GM15510 (cell line): ENCODE measurements around the gene EXOSC1.

Source experiments
- POLR2A ChIP-seq: IDR thresholded peaks from 3 replicates; pipeline ENCODE4 v1.6.1; 2011; ENCODE audit warnings: borderline replicate concordance; ENCODE audit not compliant: insufficient read length; ENCODE audit errors: extremely low read depth

EXOSC1 gene, protein sequence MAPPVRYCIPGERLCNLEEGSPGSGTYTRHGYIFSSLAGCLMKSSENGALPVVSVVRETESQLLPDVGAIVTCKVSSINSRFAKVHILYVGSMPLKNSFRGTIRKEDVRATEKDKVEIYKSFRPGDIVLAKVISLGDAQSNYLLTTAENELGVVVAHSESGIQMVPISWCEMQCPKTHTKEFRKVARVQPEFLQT

DNA sequence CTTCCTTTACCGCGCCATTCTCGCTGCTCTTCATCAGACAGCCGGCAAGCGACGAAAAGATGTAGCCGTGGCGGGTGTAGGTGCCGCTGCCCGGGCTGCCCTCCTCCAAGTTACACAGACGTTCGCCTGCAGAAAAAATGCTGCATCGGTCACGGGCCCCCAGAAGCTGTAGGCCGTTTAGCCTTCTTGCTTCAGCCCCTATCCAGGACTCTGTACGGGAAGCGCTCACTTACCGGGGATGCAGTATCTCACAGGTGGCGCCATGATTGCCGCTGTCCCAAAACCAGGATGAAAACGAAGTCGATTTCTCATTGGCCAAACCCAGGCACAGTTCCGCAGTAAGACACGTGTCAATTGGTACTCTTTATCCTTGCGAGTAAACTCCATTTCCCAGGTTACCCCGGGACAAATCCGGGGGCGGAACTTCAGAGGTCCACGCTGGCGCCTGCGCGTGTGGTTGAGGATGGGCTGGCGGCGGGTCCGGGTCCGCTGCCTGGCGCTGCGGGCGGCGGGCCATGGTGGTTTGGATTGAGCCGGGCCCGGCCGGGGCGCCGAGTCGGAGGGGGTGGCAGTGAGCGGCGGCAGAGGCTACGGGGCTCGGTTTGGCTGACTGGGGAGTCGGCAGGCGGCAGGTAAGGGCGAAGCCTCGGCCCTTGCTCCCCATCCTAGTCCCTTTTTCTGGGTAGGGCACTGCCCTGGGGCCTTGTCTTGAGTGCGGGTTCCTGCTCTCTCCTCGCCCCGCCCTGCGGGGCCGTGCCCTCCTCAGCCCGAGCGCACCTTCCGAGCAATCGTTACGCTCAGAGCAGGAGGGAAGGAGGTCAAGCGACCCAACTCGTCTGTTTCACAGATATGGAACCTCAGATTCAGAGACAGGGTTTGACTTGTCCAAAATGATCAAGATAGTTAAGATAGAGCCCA is at the start of gene EXOSC1, which contains the start of gene ZDHHC16:
TSS of gene EXOSC1 (minus strand) at position 285 of the 918 bp plus-strand sequence. CDS start at position 264, 21 bp downstream.
TSS of gene ZDHHC16 (plus strand) at position 454 of the 918 bp plus-strand sequence. CDS start 5,501 bp downstream, outside the sequence.
- TF ChIP-seq POLR2A, result peak; percentile 91

DNA sequence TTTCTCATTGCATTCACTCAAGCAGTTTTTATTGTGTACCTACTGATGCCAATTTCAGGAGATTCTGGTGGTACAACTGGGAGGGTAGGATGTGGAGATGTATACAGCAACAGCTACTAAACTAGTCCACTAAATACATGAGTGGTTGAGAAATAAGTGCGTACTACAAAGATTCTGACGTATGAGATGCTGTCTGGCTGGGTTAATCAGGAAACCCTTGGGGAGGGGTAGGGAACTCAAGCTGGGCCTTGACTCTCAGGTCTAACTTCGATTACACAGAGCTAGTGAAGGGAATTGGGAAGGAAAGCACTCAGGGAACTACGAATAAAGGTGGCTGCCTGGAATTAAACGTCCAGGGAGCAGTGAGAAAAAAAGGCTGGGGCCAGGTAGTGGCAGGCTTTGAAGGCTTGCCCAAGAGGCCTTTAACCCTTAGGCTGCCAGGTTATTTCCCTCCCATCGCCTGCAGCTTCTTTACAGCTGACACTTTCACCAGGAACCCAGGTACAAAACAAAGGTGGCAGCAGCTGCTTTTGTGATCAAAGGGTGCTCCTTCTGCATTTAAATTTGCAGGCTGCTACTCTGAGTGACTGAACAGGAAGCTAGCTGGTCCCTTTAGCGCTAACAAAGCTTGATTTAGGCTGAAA is 49.2 kb upstream of the EXOSC1 start:
- no peak for TF ChIP-seq POLR2A

DNA sequence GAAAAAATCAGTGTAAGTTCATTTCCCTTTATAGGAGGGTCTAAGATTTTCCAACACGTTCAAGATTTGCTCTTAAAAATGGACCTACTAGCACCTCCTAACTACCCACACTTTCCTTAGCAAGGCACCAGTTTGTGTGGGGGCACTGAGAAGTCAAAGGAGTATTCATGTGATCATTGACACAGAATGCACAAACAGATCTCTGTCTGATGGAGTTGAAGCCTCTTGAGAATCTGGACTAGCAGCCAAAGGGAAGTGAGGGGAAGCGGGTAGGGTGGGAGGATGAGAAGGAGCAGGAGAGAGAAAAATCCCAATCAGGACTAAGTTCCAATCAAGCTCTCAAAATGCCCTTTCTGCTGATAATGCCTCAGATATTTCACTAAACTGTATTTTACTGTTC is 48.3 kb upstream of the EXOSC1 start:
- no peak for TF ChIP-seq POLR2A

DNA sequence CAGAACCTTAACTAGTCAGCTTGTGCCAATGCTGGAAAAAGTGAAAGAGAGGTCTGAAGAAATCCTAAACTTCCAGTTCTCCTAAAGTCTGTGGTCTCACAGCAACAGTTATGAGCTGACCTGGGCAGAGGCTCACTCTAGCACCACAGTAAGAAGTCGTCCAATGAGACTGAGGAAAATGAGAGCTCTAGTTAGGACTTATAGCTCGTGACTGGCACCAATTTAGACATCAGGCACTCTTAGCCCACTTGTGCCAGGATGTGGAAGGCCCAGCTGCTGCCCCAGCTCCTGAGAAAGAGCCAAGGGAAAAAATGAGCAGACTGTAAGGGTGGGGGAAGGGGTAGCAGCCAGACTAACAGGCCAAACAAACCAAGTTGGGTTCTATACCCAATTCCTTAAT is 44.8 kb upstream of the EXOSC1 start:
- no peak for TF ChIP-seq POLR2A

DNA sequence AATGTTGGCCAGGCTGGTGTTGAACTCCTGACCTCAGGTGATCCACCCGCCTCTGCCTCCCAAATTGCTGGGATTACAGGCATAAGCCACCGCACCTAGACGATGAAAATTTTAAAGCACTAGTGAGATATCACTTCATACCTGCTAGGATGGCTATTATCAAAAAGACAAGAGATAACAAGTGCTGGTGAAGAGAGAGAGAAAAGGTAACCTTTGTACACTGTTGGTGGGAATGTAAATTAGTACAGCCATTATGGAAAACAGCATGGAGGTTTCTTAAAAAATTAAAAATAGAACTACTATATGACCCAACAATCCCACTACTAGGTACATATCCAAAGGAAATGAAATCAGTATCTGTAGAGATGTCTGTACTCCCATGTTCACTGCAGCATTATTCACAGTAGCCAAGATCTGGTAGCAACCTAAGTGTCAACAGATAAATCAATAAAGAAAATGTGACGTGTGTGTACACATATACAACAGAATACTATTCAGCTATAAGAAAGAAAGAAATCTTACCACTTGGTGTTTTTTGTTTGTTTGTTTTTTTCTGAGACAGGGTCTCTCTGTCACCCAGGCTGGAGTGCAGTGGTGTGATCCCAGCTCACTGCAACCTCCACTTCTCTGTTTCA is 40.0 kb upstream of the EXOSC1 start:
- no peak for TF ChIP-seq POLR2A

DNA sequence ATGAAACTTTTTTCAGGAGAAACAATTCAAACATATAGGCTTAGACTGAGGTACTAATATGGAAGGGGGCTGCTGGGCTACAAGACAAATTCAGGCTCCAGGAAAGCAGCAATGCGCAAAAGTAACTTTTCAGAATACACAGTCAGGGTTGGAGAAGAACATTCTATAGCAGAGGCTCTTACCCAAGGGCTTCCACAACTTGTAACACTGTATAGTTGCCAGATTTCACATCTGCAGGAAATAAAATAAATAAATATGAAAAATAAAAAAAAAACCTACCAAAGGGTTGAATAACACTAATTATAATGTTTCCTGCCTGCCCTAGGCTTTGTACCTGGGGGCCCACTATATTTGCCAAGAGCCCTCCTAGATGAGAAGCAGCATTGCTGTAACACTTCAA is 38.1 kb upstream of the EXOSC1 start:
- no peak for TF ChIP-seq POLR2A

DNA sequence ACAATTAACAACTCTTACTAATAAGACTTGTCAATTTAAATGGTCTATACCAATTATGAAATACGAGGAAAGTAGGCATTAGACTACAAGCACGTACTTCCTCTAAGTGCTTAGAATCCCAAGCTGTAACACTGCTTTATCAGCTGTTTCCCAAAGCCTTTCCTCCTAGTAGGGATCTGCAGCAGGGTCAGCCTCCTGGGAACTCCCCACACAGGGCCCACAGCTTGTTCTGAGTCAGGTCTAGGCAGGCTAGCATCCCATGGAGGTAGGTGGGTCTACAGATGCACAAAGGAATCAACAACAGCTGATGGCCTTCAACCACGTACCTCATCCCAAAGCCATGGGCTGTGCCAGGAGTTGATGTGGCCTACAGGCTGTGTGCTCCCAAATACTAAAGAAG is 37.7 kb upstream of the EXOSC1 start:
- no peak for TF ChIP-seq POLR2A

DNA sequence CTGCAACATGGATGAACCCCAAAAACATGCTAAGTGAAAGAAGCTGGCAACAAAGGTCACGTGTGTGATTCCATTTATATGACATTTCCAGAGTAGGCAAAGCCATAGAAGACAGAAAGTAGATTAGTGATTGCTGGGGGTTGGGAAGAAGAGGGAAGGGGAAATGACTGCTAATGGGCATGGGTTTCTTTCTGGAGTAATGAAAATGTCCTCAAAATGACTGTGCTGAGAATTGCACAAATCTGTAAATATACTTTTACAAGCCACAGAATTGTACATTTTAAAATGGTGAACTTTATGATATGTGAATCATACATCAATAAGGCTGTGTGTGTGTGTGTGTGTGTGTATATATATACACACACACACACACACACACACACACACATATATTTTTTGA is 36.6 kb upstream of the EXOSC1 start:
- no peak for TF ChIP-seq POLR2A

DNA sequence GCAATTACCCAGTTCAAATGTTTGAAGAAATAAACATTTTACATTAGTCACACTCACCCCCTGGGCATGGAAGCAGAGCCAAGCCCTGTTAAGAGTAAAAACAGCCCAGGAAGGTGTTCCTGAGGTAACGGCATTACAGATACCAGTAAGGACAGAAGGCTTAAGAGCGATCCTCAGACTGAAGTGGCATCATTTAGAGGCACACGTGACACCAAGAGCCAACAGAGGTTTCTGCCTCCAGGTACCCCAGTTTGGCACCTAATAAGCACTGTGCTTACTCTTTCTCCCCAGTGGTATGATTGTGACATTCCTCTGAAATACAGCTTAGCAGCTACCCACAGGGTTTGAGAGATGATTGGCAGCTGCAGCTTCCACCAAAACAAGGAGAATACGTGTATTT is 35.3 kb upstream of the EXOSC1 start:
- no peak for TF ChIP-seq POLR2A

DNA sequence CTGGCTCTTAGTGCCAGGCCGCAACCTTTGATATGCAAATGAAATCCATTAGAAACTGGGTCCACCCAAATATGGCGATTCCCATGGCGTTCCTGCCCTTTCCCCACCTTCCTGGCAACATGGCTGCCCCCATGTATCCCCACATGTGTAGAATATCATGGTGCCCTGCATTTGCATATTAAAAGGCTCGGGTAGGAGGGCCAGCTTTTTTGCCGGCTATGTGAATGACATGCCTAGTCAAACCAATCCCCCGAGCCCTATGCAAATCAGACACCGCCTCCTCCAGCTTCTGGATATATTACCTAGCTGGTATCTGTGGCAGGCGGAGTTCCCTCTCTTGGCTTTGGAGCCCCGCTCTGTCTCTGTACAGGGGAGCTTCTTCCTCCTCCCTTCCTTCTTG is 34.1 kb upstream of the EXOSC1 start:
- TF ChIP-seq POLR2A, result no peak

DNA sequence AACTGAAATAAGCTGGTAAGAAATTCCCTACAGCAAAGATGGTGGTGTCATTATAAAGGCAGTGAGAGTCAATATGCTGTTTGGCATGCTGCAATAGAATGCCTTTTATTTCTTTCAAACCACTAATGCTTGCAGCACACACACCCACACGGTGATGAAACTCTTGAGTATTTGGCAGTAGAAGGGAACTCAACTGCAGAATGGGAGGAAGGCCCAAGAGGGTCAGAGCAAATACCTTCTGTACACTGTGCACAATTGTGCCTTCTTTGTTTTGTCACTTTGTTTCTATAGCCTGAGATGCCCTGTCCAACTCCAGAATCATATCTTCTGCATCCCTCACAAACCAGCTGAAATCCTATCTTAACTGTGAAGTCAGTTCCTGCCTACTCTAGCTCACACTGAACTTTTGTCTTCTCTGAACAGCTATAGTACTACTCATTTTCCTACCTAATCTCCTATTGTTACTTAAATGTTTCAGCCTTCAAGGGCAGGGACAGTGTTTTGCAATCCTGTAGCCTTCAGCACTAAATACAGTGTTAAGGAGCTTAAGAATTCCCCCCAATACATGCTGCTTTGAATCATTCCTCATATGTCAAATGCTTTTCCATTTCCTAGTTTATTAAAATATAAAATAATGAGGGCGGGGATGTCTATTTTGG is 30.3 kb upstream of the EXOSC1 start:
- no peak for TF ChIP-seq POLR2A

DNA sequence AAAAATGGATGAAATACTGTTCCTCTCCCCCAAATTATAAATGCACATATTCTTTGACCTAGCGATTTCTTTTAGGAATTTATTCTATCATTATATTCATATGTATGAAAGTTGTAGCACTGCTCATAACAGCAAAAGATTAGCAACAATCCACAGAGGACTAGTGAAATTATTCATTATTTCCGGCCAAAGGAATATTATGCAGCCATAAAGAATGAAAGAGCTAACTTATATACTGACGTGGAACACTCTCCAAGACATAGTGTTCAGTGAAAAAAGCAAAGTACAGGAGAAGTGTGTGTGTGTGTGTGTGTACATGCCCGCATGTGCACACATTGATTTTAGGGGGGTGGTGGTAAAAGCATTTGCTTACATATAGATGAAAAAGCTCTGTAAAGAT is 29.1 kb upstream of the EXOSC1 start:
- TF ChIP-seq POLR2A, result no peak

DNA sequence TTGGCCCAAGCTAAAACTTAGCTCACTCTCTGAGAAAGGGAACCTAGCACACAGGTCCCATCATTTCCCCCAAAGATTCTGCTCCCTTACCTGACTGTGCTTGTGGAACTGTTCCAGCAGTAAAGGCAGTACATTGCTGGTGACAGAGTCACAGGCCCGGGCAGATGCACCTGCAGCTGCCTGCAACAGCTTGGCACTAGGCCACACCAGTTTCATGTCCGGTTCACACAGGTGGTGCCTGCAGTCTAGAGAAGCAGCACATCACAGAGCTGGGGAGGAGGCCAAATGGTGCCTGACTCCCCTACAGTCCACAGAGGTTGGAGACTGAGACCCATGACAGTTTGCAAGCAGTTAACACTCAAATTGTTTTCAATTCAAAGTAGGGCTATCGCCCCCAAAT is 22.4 kb upstream of the EXOSC1 start:
- no peak for TF ChIP-seq POLR2A

DNA sequence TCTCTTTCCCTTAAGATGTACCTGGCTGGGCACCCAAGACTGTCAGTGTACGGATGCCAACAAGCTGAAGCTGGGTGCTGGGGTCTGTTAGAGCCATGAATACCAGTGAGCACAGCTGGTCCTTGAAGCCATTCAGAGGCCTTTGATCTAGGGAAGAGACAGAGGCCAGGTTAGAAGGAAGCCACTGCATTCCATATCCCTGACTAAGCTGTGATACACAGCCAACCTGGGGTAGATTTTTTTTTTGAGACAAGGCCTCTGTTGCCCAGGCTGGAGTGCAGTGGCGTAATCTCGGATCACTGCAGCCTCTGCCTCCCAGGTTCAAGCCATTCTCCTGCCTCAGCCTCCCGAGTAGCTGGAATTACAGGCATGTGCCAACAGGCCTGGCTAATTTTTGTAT is 20.9 kb upstream of the EXOSC1 start:
- no peak for TF ChIP-seq POLR2A
